Measurements from ENCODE around the gene MYLK3. TPM values are rescaled to one million over a fixed set of nuclear protein-coding genes. Genes with fewer than 3 reads are reported as not detected.

Gene MYLK3
- total RNA-seq, 2 donors from 2014 or later, result 1.5 to 54.2 TPM

- no peak overlapping the region for H3K27ac ChIP-seq
- no peak for DNase-seq (ENCODE audit: low spot score)
- TF ChIP-seq POLR2A (IDR thresholded peaks at IDR 0.05), result no peak
- no peak for TF ChIP-seq POLR2AphosphoS5 (IDR thresholded peaks at IDR 0.05)
- TF ChIP-seq, protein P1, sequence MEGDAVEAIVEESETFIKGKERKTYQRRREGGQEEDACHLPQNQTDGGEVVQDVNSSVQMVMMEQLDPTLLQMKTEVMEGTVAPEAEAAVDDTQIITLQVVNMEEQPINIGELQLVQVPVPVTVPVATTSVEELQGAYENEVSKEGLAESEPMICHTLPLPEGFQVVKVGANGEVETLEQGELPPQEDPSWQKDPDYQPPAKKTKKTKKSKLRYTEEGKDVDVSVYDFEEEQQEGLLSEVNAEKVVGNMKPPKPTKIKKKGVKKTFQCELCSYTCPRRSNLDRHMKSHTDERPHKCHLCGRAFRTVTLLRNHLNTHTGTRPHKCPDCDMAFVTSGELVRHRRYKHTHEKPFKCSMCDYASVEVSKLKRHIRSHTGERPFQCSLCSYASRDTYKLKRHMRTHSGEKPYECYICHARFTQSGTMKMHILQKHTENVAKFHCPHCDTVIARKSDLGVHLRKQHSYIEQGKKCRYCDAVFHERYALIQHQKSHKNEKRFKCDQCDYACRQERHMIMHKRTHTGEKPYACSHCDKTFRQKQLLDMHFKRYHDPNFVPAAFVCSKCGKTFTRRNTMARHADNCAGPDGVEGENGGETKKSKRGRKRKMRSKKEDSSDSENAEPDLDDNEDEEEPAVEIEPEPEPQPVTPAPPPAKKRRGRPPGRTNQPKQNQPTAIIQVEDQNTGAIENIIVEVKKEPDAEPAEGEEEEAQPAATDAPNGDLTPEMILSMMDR (IDR thresholded peaks at IDR 0.05), result no peak
- H3K36me3 ChIP-seq, result no peaks in the 10 kb centered on the region
- no peaks in the 10 kb centered on the region for H3K4me1 ChIP-seq (replicated peaks)
- no peaks in the 10 kb centered on the region for H3K9me3 ChIP-seq
- intact Hi-C loops (cut with DNase I), result no loop called here
- no peaks in the 10 kb centered on the region for H3K27me3 ChIP-seq (replicated peaks; ENCODE audit: insufficient read depth)
- H3K4me3 ChIP-seq, result no peak overlapping the region
- 89% methylated on average over 8 of the region's 8 CpGs for WGBS
Observed at GRCh38 chr16:46730126-46730525, 18.0 kb downstream of the MYLK3 start.

- no peaks in the 10 kb centered on the region for H3K4me1 ChIP-seq (replicated peaks)
- H3K36me3 ChIP-seq, result no peaks in the 10 kb centered on the region
- 96% methylated on average over 7 of the region's 7 CpGs for WGBS
- intact Hi-C loops (cut with DNase I), result no loop called here
- no peak overlapping the region for H3K4me3 ChIP-seq
- H3K27me3 ChIP-seq (replicated peaks; ENCODE audit: insufficient read depth), result no peaks in the 10 kb centered on the region
- no peak for TF ChIP-seq POLR2AphosphoS5 (IDR thresholded peaks at IDR 0.05)
- TF ChIP-seq, protein P1 (IDR thresholded peaks at IDR 0.05), result no peak
- no peaks in the 10 kb centered on the region for H3K9me3 ChIP-seq
- H3K27ac ChIP-seq, result no peak overlapping the region
- DNase-seq (ENCODE audit: low spot score), result no peak
Observed at GRCh38 chr16:46729326-46729995, 18.7 kb downstream of the MYLK3 start.

- H3K27ac ChIP-seq, result no peak overlapping the region
- no peak for TF ChIP-seq POLR2AphosphoS5 (IDR thresholded peaks at IDR 0.05)
- no peaks in the 10 kb centered on the region for H3K9me3 ChIP-seq
- intact Hi-C loops (cut with DNase I), result no loop called here
- 80% methylated on average over 14 of the region's 14 CpGs for WGBS
- no peak for DNase-seq (ENCODE audit: low spot score)
- no peaks in the 10 kb centered on the region for H3K4me1 ChIP-seq (replicated peaks)
- no peaks in the 10 kb centered on the region for H3K27me3 ChIP-seq (replicated peaks; ENCODE audit: insufficient read depth)
- no peaks in the 10 kb centered on the region for H3K36me3 ChIP-seq
- no peak overlapping the region for H3K4me3 ChIP-seq
Observed at GRCh38 chr16:46728806-46729205, 19.3 kb downstream of the MYLK3 start.

- Histone ChIP-seq H3K27ac (no peak overlapping the region), H3K4me3 (no peak overlapping the region), H3K4me1 (replicated peaks) (no peaks in the 10 kb centered on the region), H3K36me3 (no peaks in the 10 kb centered on the region), H3K9me3 (no peaks in the 10 kb centered on the region), H3K27me3 (replicated peaks; ENCODE audit: insufficient read depth) (no peaks in the 10 kb centered on the region)
- no peak for DNase-seq (ENCODE audit: low spot score)
- 94% methylated on average over 9 of the region's 9 CpGs for WGBS
- intact Hi-C loops (cut with DNase I), result no loop called here
- TF ChIP-seq, protein P1 (IDR thresholded peaks at IDR 0.05), result no peak
- TF ChIP-seq POLR2A (IDR thresholded peaks at IDR 0.05) (no peak), POLR2AphosphoS5 (IDR thresholded peaks at IDR 0.05) (no peak)
Observed at GRCh38 chr16:46727630-46728029, 20.5 kb downstream of the MYLK3 start.

GRCh38 chr16:46727184-46727583, 21.0 kb downstream of the MYLK3 start:
- no peaks in the 10 kb centered on the region for H3K4me1 ChIP-seq (replicated peaks)
- TF ChIP-seq, protein P1 (IDR thresholded peaks at IDR 0.05), result no peak
- TF ChIP-seq POLR2A (IDR thresholded peaks at IDR 0.05) (no peak), POLR2AphosphoS5 (IDR thresholded peaks at IDR 0.05) (no peak)
- no peak for DNase-seq (ENCODE audit: low spot score)
- H3K27ac ChIP-seq, result no peak overlapping the region
- 88% methylated on average over 7 of the region's 7 CpGs for WGBS
- H3K36me3 ChIP-seq, result no peaks in the 10 kb centered on the region
- intact Hi-C loops (cut with DNase I), result no loop called here
- no peaks in the 10 kb centered on the region for H3K9me3 ChIP-seq
- H3K4me3 ChIP-seq, result no peak overlapping the region
- H3K27me3 ChIP-seq (replicated peaks; ENCODE audit: insufficient read depth), result no peaks in the 10 kb centered on the region

Data from prostate gland (tissue), 2 donors.